SK-N-MC (cell line): ENCODE measurements around the gene KCTD11.

Source experiments
- EZH2 ChIP-seq: fragments of 200-600 bp; sonication (generic); IDR thresholded peaks from one replicate; pipeline ENCODE4 v1.6.1; 2017; ENCODE audit warnings: antibody characterized with exemption
- FOXP2 ChIP-seq: optimal IDR thresholded peaks from 2 replicates; pipeline ENCODE3; 2011; ENCODE audit warnings: mild to moderate bottlenecking, moderate library complexity; ENCODE audit not compliant: insufficient read depth; ENCODE audit errors: extremely low read length, control extremely low read depth
- POLR2AphosphoS5 ChIP-seq: IDR thresholded peaks from 2 replicates; pipeline ENCODE4 v1.6.1; 2012; ENCODE audit warnings: mild to moderate bottlenecking, low read depth, low read length, borderline replicate concordance

DNA sequence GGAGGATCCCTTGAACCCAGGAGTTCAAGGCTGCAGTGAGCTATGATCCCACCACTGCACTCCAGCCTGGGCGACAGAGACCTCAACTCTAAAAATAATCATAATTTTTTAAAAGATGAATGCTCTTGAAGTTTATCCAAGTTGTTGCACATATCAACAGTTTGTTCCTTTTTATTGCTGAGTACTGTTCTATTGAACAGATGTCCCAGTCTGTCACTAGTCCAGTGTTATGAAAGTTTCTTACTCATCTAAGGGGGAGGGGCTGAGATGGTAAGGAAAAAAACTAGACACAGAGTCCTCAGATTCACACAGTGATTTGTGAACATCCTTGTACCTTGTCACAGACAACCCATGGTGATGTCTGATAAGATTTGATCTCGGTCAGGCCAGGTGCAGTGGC lies 11.8 kb upstream of the KCTD11 start:
- TF ChIP-seq POLR2AphosphoS5 (no peak), EZH2 (no peak), FOXP2 (no peak)
